NT2/D1 (cell line): Measurements from ENCODE around the gene RUFY3.

Experiments used
- DNase-seq: peaks from one replicate; pipeline ENCODE4 v3.0.0-alpha.2; 2011; ENCODE audit warnings: low read depth, low spot score
- H3K27me3 ChIP-seq: 2 replicates; pipeline ENCODE4 v1.6.0; 2011; ENCODE audit warnings: mild to moderate bottlenecking; ENCODE audit not compliant: insufficient read length, insufficient read depth
- H3K36me3 ChIP-seq: 2 replicates; pipeline ENCODE4 v1.6.1; 2011; ENCODE audit warnings: mild to moderate bottlenecking, low read length, mixed read lengths; ENCODE audit not compliant: insufficient read depth, insufficient read length
- H3K4me1 ChIP-seq: 2 replicates; pipeline ENCODE4 v1.5.1; 2011; ENCODE audit not compliant: insufficient read depth, insufficient read length
- H3K4me3 ChIP-seq: 2 replicates; pipeline ENCODE4 v1.5.1; 2011; ENCODE audit warnings: low read depth; ENCODE audit not compliant: insufficient read length
- H3K9ac ChIP-seq: 2 replicates; pipeline ENCODE4 v1.6.0; 2011; ENCODE audit warnings: low read depth; ENCODE audit not compliant: insufficient read length
- H3K9me3 ChIP-seq: 2 replicates; pipeline ENCODE4 v1.5.1; 2011; ENCODE audit warnings: mild to moderate bottlenecking, low read length; ENCODE audit not compliant: insufficient read depth
- SUZ12 ChIP-seq: IDR thresholded peaks from 2 replicates; pipeline ENCODE4 v1.6.1; 2011; ENCODE audit not compliant: insufficient read length, insufficient read depth; ENCODE audit errors: extremely low read depth
- YY1 ChIP-seq: IDR thresholded peaks from 2 replicates; pipeline ENCODE4 v1.6.1; 2011; ENCODE audit not compliant: insufficient read length, insufficient read depth
- ZNF274 ChIP-seq: IDR thresholded peaks from 2 replicates; pipeline ENCODE4 v1.6.1; 2011; ENCODE audit warnings: mild to moderate bottlenecking, low read depth, low read length

RUFY3 gene

DNA sequence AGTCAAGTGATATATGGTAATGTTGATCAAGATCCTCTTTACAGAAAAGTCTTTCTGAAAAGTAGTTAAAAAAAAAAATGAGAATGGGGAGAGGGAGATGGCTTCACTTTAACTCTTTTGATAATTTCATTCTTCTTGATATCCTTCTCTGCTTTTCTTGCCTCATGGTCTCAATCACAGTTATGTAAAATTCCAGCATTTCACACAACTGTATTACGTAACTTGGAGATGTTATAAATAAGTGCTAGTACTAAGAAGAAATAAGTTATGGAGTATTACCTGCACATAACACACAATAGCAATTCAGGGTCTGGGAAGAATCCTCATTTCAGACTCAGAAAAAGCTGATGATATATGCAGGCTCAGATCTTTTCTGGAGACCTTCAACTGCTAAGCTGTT lies 22.0 kb downstream of the RUFY3 start:
- no peak for TF ChIP-seq ZNF274
- TF ChIP-seq YY1: no peak
- no peak for TF ChIP-seq SUZ12
- H3K4me3 ChIP-seq: no peak overlapping the region
- H3K27me3 ChIP-seq: no peaks in the 10 kb centered on the region
- no peak overlapping the region for H3K9ac ChIP-seq
- H3K9me3 ChIP-seq: no peaks in the 10 kb centered on the region
- peaks cover 2% of the 10 kb centered on the region for H3K4me1 ChIP-seq
- no peak for DNase-seq
- H3K36me3 ChIP-seq: no peaks in the 10 kb centered on the region

DNA sequence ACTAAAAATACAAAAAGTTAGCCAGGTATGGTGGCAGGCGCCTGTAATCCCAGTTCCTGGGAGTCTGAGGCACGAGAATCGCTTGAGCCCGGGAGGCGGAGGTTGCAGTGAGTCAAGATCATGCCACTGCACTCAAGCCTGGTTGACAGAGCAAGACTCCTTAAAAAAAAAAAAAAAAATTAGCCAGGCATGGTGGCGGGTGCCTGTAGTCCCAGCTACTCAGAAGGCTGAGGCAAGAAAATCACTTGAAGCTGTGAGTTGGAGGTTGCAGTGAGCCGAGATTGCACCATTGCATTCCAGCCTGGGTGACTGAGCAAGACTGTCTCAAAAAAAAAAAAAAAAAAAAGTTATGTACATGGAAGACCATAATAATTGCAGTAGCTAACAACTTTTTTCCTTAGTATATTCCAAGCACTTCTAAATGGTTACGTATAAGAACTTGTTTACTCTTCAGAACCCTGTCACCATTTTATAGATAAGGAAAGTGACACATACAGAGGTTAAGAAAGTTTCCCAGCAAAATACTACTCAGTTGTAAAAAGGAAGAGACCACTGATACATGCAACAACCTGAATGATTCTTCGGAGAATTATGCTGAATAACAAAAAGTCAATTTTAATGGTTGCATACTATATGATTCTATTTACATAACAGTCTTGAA lies 24.5 kb downstream of the RUFY3 start:
- Histone ChIP-seq H3K9me3 (no peaks in the 10 kb centered on the region), H3K27me3 (no peaks in the 10 kb centered on the region), H3K4me3 (no peak overlapping the region), H3K4me1 (peaks cover 2% of the 10 kb centered on the region), H3K36me3 (no peaks in the 10 kb centered on the region), H3K9ac (no peak overlapping the region)
- TF ChIP-seq YY1 (no peak), ZNF274 (no peak), SUZ12 (no peak)
- DNase-seq: no peak

DNA sequence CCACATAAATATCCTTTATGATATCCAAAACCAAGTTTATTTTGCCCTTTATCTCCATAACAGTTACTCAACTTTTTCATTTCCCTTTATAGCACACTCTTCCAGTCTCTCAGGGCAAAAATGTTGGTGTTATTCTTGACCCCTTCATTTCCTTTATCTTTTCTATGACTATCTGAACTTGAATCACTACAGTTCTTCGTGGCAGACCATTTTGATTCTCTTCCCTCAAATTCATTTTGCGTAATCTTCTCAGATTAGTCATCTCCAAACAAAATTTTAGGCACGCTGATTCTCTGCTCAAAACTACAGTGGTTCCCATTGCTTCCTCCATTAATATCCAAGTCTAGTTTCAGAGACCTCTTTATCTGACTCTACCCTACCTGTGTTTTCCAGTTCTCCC lies 26.1 kb downstream of the RUFY3 start:
- no peak overlapping the region for H3K9ac ChIP-seq
- no peaks in the 10 kb centered on the region for H3K4me1 ChIP-seq
- no peak for DNase-seq
- no peaks in the 10 kb centered on the region for H3K36me3 ChIP-seq
- no peak overlapping the region for H3K4me3 ChIP-seq
- TF ChIP-seq YY1 (no peak), SUZ12 (no peak), ZNF274 (no peak)
- no peaks in the 10 kb centered on the region for H3K9me3 ChIP-seq
- H3K27me3 ChIP-seq: no peaks in the 10 kb centered on the region

DNA sequence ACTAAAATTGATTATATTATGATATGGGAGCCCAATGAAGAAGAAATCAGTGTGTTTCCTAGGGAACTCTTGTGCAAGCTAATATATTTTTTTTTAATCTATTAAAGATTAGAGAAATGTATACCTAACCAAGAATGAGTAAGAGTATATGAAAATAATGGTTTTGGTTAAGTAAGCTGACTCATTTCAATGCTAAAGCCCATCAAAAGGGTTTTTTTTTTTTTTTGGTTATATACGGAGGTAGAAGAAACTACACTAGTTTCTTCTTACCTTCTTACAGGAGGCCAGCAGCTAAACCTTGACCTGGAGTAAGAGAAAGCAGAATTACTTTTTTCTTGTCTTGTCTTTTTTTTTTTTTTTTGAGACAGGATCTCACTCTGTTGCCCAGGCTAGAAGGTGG lies 27.5 kb downstream of the RUFY3 start:
- no peak overlapping the region for H3K4me3 ChIP-seq
- no peak overlapping the region for H3K9ac ChIP-seq
- no peaks in the 10 kb centered on the region for H3K36me3 ChIP-seq
- H3K9me3 ChIP-seq: no peaks in the 10 kb centered on the region
- H3K27me3 ChIP-seq: no peaks in the 10 kb centered on the region
- DNase-seq: no peak
- TF ChIP-seq YY1: no peak
- no peak for TF ChIP-seq SUZ12
- TF ChIP-seq ZNF274: no peak
- no peaks in the 10 kb centered on the region for H3K4me1 ChIP-seq

DNA sequence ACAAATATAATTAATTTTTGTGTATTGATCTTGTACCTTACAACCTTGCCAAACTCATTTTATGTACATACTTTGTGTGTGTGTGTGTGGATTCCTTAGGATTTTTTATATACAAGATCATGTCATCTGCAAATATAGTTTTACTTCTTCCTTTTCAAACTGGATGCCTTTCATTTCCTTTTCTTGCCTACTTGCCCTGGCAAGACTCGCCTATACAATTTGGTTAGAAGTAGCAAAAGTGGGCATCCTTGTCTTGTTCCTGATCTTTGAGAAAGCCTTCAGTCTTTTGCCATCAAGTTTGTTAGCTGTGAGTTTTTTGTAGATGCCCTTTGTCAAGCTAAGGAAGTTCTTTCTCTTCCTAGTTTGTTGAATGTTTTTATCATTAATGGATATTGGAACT lies 30.5 kb downstream of the RUFY3 start:
- no peaks in the 10 kb centered on the region for H3K9me3 ChIP-seq
- TF ChIP-seq YY1: no peak
- no peak for TF ChIP-seq SUZ12
- no peak for TF ChIP-seq ZNF274
- no peaks in the 10 kb centered on the region for H3K4me1 ChIP-seq
- no peaks in the 10 kb centered on the region for H3K36me3 ChIP-seq
- H3K4me3 ChIP-seq: no peak overlapping the region
- no peaks in the 10 kb centered on the region for H3K27me3 ChIP-seq
- no peak for DNase-seq
- no peak overlapping the region for H3K9ac ChIP-seq

DNA sequence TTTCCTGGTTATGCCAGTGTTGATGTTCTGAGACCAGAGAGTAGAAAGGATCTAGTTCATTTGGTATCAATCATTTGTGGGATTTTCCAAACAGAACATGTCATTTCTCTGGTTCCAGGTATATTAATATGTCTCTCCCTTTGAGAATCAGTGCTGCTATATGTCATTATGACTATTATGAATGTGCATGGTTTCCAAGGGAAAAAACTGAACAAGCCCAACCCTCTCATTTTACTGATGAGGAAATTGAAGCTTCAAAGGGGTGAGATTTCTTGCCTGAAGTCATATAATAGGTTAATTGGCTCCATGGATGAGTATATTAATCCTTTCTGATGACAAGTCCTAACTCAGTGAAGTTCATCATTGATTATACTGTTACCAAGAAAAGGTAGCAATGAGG lies 31.9 kb downstream of the RUFY3 start:
- DNase-seq: no peak
- Histone ChIP-seq H3K4me3 (no peak overlapping the region), H3K36me3 (no peaks in the 10 kb centered on the region), H3K27me3 (no peaks in the 10 kb centered on the region), H3K9ac (no peak overlapping the region), H3K9me3 (no peaks in the 10 kb centered on the region), H3K4me1 (no peaks in the 10 kb centered on the region)
- no peak for TF ChIP-seq SUZ12
- no peak for TF ChIP-seq YY1
- TF ChIP-seq ZNF274: no peak

DNA sequence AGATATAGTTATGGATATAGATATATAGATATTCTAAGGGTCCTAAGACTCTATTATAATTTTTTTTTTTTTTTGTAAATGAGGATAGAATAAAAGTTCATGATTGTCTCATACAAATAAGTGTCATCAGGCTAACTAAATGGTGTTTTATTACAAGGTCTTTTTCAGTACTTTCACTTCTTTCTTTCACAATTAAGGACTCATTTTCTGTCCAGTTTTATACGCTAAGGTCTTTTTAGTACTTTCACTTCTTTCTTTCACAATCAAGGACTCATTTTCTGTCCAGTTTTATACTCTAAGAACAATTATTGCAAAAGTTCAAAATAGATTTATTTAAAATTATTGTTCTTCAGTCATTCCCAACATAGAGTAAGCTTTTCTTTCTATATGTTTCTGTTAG lies 32.7 kb downstream of the RUFY3 start:
- Histone ChIP-seq H3K4me1 (no peaks in the 10 kb centered on the region), H3K9ac (no peak overlapping the region), H3K9me3 (no peaks in the 10 kb centered on the region), H3K27me3 (no peaks in the 10 kb centered on the region), H3K4me3 (no peak overlapping the region), H3K36me3 (no peaks in the 10 kb centered on the region)
- DNase-seq: no peak
- TF ChIP-seq ZNF274 (no peak), YY1 (no peak), SUZ12 (no peak)
